Purkinje cell (primary cell): ENCODE data around the gene LZTS2. TPM values are rescaled to one million over a fixed set of nuclear protein-coding genes. Genes with fewer than 3 reads are reported as not detected.

Source experiments
- polyA plus RNA-seq: library from polyadenylated mRNA; unstranded; fragments of >200 nt; fragmentation: Nextera tagmentation; gene quantifications from 2 replicates; pipeline ENCODE4 v1.2.1, GENCODE V29; 2014

The LZTS2 gene, protein sequence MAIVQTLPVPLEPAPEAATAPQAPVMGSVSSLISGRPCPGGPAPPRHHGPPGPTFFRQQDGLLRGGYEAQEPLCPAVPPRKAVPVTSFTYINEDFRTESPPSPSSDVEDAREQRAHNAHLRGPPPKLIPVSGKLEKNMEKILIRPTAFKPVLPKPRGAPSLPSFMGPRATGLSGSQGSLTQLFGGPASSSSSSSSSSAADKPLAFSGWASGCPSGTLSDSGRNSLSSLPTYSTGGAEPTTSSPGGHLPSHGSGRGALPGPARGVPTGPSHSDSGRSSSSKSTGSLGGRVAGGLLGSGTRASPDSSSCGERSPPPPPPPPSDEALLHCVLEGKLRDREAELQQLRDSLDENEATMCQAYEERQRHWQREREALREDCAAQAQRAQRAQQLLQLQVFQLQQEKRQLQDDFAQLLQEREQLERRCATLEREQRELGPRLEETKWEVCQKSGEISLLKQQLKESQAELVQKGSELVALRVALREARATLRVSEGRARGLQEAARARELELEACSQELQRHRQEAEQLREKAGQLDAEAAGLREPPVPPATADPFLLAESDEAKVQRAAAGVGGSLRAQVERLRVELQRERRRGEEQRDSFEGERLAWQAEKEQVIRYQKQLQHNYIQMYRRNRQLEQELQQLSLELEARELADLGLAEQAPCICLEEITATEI
- polyA plus RNA-seq: 0.17 and 0.53 TPM in 2 replicates

GRCh38 chr10:100999742-101000126 is at the start of gene LZTS2:
TSS of gene LZTS2 (plus strand) at chr10:100999808. CDS start at chr10:101002539, 2,731 bp downstream.

DNA sequence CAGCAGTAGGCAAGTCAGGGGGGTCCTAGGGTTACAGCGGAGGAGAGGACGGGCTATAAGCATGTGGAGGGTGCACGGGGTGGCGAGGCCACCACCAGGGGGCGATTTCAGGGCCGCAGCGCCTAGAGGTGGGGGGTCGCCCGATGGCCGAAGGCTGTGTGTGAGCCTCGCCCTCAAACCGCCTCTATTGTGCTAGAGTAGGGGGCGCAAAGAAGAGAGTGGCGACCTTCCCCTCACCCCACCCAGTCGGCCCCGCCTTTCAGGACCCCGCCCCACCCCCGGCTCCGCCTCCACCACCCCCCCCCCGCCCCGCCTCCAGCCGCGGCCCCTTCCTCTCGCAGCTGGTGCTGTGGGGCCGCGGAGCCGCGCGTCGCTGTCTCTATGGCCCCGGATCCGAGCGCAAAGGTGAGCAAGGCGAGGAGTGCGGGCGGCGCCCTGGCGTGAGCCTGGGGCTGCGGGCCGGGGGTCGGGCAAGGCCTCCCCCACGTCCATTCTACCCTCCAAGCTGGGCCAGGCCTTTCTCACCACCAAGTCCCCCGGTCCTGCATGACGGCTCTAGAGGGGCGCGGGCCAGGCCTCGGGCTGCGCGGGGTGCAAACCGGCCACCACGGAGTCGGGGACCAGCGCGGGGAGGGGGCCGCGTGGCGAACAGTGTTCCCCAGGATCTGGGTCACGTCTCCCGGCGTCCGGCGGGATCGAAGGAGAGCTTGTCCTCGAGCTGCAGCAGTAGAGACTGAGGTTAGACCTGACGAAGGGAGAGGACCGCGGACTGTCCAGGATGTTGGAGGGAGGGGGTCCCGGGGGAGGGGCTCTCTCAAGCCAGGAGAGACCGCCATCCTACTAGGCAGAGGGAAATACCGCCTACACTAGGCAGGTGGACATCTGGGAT is 30.2 kb upstream of the LZTS2 start, which contains the start of gene SEMA4G:
SEMA4G (plus strand) TSS at position 318 of the 889 bp plus-strand sequence. CDS start 3,409 bp downstream, outside the sequence.

GRCh38 chr10:100986952-100987684 is 12.5 kb upstream of the LZTS2 start, which contains the start of the genes MRPL43 and TWNK:
TSS of gene MRPL43 (minus strand) at chr10:100987497. CDS start at chr10:100987443, 54 bp downstream.
TSS of gene TWNK (plus strand) at chr10:100987543. CDS start at chr10:100988211, 668 bp downstream.

GRCh38 chr10:101031128-101031795 is 31.7 kb downstream of the LZTS2 start, which contains the start of the genes PDZD7 and SFXN3:
TSS of gene PDZD7 (minus strand) at chr10:101031129. CDS start at chr10:101030219, 910 bp downstream.
TSS of gene SFXN3 (plus strand) at chr10:101031234. CDS start at chr10:101034695, 3,461 bp downstream.

Other genes with a start within 250 kb of the LZTS2 start
- 4.8 and 10.6 TPM in 2 replicates for gene SLF2, start 86.8 kb upstream of the LZTS2 start, polyA plus RNA-seq
- 40.3 and 76.9 TPM in 2 replicates for gene SEMA4G, start 30.3 kb upstream of the LZTS2 start, polyA plus RNA-seq
- 77.6 and 90.6 TPM in 2 replicates for gene MRPL43, start 12.3 kb upstream of the LZTS2 start, polyA plus RNA-seq
- 1.5 and 1.9 TPM in 2 replicates for gene TWNK, start 12.3 kb upstream of the LZTS2 start, polyA plus RNA-seq
- 0.77 and 5.0 TPM in 2 replicates for gene PDZD7, start 31.3 kb downstream of the LZTS2 start, polyA plus RNA-seq
- 4.8 and 6.0 TPM in 2 replicates for gene SFXN3, start 31.4 kb downstream of the LZTS2 start, polyA plus RNA-seq
- gene KAZALD1, start 62.2 kb downstream of the LZTS2 start, polyA plus RNA-seq: not detected in 2 replicates
- not detected in 2 replicates for gene TLX1, start 131.5 kb downstream of the LZTS2 start, polyA plus RNA-seq
- gene LBX1, start 229.7 kb downstream of the LZTS2 start, polyA plus RNA-seq: not detected in 2 replicates